PC-3 (cell line): ENCODE measurements around the gene NPFF. TPM values are rescaled to one million over a fixed set of nuclear protein-coding genes. Genes with fewer than 3 reads are reported as not detected.

Experiments
- ATAC-seq: fragments of 200-7000 bp; cut with Tn5 transposase; 2 replicates; pipeline ENCODE4 v1.9.1; 2020; ENCODE audit warnings: mild to moderate bottlenecking, moderate library complexity
- BruUV-seq: library from RNA; stranded (reverse); fragments of 400-500 nt; replicated peaks from 2 replicates; lab custom pipeline; 2021; lab: Mats Ljungman, UMichigan
- CTCF ChIA-PET: fragments of 300-600 bp; sonication (Branson Sonifier 250); formaldehyde crosslinking; loops from one replicate; lab custom pipeline; 2022; ENCODE audit warnings: antibody characterized with exemption; lab: Charles Lee
- POLR2A ChIA-PET: fragments of 300-600 bp; sonication (Branson Sonifier 250); formaldehyde crosslinking; loops from one replicate; lab custom pipeline; 2022; ENCODE audit warnings: antibody characterized with exemption; ENCODE audit not compliant: unreplicated experiment; lab: Charles Lee
- DNase-seq: peaks from one replicate; pipeline ENCODE4 v3.0.0-alpha.2; 2015
- H2AFZ ChIP-seq: fragments of 300-600 bp; sonication (generic); 2 replicates; pipeline ENCODE4 v1.6.0; 2016; ENCODE audit warnings: antibody characterized with exemption, low read length
- H3F3A ChIP-seq: fragments of 300-600 bp; sonication (generic); one replicate; pipeline ENCODE4 v1.6.0; 2017; ENCODE audit warnings: antibody characterized with exemption, low read length, control low read depth, mild to moderate bottlenecking; ENCODE audit not compliant: unreplicated experiment
- H3K27ac ChIP-seq: fragments of 300-600 bp; sonication (generic); 2 replicates; pipeline ENCODE4 v1.5.1; 2016; ENCODE audit warnings: mild to moderate bottlenecking, low read length
- H3K27me3 ChIP-seq: fragments of 300-600 bp; sonication (generic); 2 replicates; pipeline ENCODE4 v1.6.1; 2016; ENCODE audit warnings: low read length, mixed read lengths
- H3K36me3 ChIP-seq: fragments of 300-600 bp; sonication (generic); 2 replicates; pipeline ENCODE4 v1.6.1; 2016; ENCODE audit warnings: low read depth, mixed run types, low read length, mixed read lengths
- H3K4me1 ChIP-seq: fragments of 300-600 bp; sonication (generic); 2 replicates; pipeline ENCODE4 v1.5.1; 2016; ENCODE audit warnings: low read length; ENCODE audit not compliant: insufficient read depth
- H3K4me2 ChIP-seq: fragments of 300-600 bp; sonication (generic); 2 replicates; pipeline ENCODE4 v1.6.0; 2016; ENCODE audit warnings: low read length
- H3K4me3 ChIP-seq: fragments of 300-600 bp; sonication (generic); 2 replicates; pipeline ENCODE4 v1.5.1; 2016; ENCODE audit warnings: mild to moderate bottlenecking, low read length, mixed read lengths
- H3K79me2 ChIP-seq: fragments of 300-600 bp; sonication (generic); 2 replicates; pipeline ENCODE4 v1.6.1; 2017; ENCODE audit warnings: low read length, mixed read lengths
- H3K9ac ChIP-seq: fragments of 300-600 bp; sonication (generic); 2 replicates; pipeline ENCODE4 v1.6.0; 2016; ENCODE audit warnings: mild to moderate bottlenecking, low read length
- H3K9me2 ChIP-seq: fragments of 300-600 bp; sonication (generic); replicated peaks from 2 replicates; pipeline ENCODE4 v1.6.1; 2016; ENCODE audit warnings: mixed run types, low read length, mixed read lengths
- H3K9me3 ChIP-seq: fragments of 300-600 bp; sonication (generic); 2 replicates; pipeline ENCODE4 v1.6.1; 2016; ENCODE audit warnings: low read length, mixed read lengths
- H4K20me1 ChIP-seq: fragments of 300-600 bp; sonication (generic); 2 replicates; pipeline ENCODE4 v1.6.1; 2016; ENCODE audit warnings: low read length, mixed read lengths
- EZH2 ChIP-seq: fragments of 300-600 bp; sonication (generic); IDR thresholded peaks from one replicate; pipeline ENCODE4 v1.6.1; 2017; ENCODE audit warnings: antibody characterized with exemption, mild to moderate bottlenecking, low read length; ENCODE audit not compliant: unreplicated experiment
- EZH2phosphoT487 ChIP-seq: fragments of 300-600 bp; sonication (generic); IDR thresholded peaks from 2 replicates; pipeline ENCODE4 v1.6.1; 2018; ENCODE audit warnings: mild to moderate bottlenecking, antibody characterized with exemption, low read length, borderline replicate concordance
- intact Hi-C: fragments of 100-400 bp; cut with micrococcal nuclease; formaldehyde crosslinking; loops from 2 replicates; pipeline ENCODE4 v1.9.0; 2023
- total RNA-seq: library from RNA; depleted of rRNA; stranded (reverse); fragments of >200 nt; gene quantifications from 2 replicates; pipeline ENCODE4 v1.2.3, GENCODE V29; 2014
- TF ChIP-seq, protein P1 (sequence below): fragments of 300-600 bp; sonication (generic); conservative IDR thresholded peaks from 2 replicates; pipeline ENCODE4 v1.5.1; 2017; ENCODE audit warnings: antibody characterized with exemption, low read depth, mild to moderate bottlenecking, low read length

The NPFF gene
- total RNA-seq, 1 experiment from 2014 or later = not detected

DNA sequence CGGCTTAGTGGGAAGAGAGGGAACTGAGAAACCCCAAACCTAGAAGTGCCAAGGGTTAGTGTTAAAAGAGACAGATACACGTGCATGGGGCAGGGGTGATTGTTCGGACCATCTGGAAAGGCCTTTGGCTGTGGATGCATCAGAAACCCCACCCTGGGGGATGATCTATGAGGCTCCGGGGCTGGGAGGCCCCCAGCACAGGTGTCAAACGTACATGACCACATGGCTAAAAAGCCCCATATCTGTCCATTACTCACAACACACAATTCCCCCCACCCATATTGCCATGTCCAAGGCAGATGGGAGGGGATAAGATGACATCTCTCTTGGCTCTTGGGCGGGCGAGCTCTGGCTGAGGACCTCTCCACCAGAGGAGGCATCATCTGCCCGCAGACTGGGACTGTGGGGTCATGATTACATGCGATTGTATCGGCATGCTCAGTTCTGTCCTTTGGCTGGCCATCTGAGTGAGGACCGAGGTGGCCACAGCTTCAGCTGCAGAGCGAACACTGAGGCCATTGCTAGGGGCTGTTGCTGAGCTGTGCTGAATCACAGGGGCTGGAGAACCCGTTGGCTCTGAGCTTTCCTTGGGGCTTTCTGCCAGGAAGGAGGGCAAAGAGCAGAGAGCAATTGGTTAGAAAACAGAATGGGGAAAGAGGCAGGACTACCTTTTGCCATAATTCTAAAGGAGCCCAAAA is 9.6 kb upstream of the NPFF start:
- no peaks in the 10 kb centered on the region for H3K4me1 ChIP-seq
- no peaks in the 10 kb centered on the region for H3K9me3 ChIP-seq
- H4K20me1 ChIP-seq = no peaks in the 10 kb centered on the region
- intact Hi-C loops = no loop called here
- no TSS peak for BruUV-seq
- no peak for ATAC-seq
- no peaks in the 10 kb centered on the region for H3K27me3 ChIP-seq
- H3K4me3 ChIP-seq = no peak overlapping the region
- ChIA-PET CTCF (no interaction called here), POLR2A (no interaction called here)
- H3K9ac ChIP-seq = no peak overlapping the region
- TF ChIP-seq, protein P1, sequence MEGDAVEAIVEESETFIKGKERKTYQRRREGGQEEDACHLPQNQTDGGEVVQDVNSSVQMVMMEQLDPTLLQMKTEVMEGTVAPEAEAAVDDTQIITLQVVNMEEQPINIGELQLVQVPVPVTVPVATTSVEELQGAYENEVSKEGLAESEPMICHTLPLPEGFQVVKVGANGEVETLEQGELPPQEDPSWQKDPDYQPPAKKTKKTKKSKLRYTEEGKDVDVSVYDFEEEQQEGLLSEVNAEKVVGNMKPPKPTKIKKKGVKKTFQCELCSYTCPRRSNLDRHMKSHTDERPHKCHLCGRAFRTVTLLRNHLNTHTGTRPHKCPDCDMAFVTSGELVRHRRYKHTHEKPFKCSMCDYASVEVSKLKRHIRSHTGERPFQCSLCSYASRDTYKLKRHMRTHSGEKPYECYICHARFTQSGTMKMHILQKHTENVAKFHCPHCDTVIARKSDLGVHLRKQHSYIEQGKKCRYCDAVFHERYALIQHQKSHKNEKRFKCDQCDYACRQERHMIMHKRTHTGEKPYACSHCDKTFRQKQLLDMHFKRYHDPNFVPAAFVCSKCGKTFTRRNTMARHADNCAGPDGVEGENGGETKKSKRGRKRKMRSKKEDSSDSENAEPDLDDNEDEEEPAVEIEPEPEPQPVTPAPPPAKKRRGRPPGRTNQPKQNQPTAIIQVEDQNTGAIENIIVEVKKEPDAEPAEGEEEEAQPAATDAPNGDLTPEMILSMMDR = no peak
- TF ChIP-seq EZH2 = no peak
- TF ChIP-seq EZH2phosphoT487 = no peak
- DNase-seq = no peak
- H3K9me2 ChIP-seq = no peaks in the 10 kb centered on the region
- no peak overlapping the region for H3K4me2 ChIP-seq
- H2AFZ ChIP-seq = no peak overlapping the region
- no peaks in the 10 kb centered on the region for H3F3A ChIP-seq
- peaks cover 22% of the 10 kb centered on the region for H3K36me3 ChIP-seq
- H3K79me2 ChIP-seq = no peaks in the 10 kb centered on the region
- H3K27ac ChIP-seq = no peak overlapping the region

DNA sequence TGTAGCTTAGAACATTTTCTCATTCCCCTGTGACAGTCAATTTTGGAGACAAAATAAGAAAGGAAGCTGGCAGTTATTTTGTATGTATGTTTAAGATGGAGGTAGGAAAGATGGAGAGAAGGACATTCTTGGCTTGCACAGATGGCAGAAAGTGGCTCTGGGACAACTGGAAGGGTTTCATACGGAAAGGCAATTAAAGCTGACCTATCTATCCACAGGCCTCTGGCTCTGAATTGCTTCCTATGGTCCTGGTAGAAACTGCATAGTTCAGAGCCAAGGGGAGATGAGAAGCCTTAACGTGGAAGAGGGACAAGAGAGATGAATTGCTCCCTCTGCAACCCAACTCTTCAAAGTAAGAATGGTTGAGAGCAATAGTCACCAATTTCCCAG is 8.0 kb upstream of the NPFF start:
- H3K27ac ChIP-seq = no peak overlapping the region
- no peaks in the 10 kb centered on the region for H3K9me2 ChIP-seq
- H3K4me2 ChIP-seq = no peak overlapping the region
- intact Hi-C loops = no loop called here
- ATAC-seq (no peak), DNase-seq (no peak)
- no TSS peak for BruUV-seq
- ChIA-PET POLR2A (no interaction called here), CTCF (no interaction called here)
- no peak overlapping the region for H2AFZ ChIP-seq
- no peaks in the 10 kb centered on the region for H4K20me1 ChIP-seq
- H3K4me1 ChIP-seq = no peaks in the 10 kb centered on the region
- H3K79me2 ChIP-seq = no peaks in the 10 kb centered on the region
- no peak overlapping the region for H3K9ac ChIP-seq
- H3K9me3 ChIP-seq = no peaks in the 10 kb centered on the region
- no peak overlapping the region for H3K4me3 ChIP-seq
- H3K27me3 ChIP-seq = no peaks in the 10 kb centered on the region
- peaks cover 19% of the 10 kb centered on the region for H3K36me3 ChIP-seq
- no peak for TF ChIP-seq EZH2
- TF ChIP-seq EZH2phosphoT487 = no peak
- TF ChIP-seq, protein P1 = no peak
- H3F3A ChIP-seq = no peaks in the 10 kb centered on the region

DNA sequence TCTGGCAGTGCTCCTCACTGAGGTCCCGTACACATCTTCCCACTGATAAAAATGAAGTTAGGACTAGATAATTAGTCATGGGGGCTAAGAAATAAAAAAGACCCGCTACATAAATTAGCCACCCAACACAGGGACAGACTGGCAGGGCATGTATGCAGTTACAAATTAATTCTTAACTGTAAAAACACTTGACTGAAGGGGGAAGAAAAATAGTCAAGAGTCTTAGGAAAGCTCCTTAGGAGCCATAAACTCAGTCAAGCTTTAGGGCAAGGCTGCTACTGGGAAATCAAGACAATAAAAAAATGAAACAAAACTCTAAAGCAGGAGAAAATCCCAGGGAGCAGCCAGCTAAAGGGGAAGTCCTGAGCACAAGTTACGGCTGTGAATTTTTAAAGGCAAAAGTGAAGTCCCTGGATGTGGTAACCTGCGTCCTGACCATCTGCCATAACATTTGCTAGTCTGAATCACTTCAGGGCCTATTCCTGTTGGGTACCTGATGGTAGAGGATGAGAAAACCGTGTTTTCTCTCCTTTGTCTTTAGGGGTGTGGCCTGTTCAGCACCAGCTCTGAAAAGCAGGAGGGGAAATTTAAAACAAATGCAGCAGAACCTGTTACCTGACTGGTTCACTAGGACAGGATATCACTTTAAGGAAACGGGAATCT is 7.5 kb upstream of the NPFF start:
- Histone ChIP-seq H3F3A (no peaks in the 10 kb centered on the region), H3K27me3 (no peaks in the 10 kb centered on the region), H3K4me2 (no peak overlapping the region), H3K4me1 (no peaks in the 10 kb centered on the region), H3K9ac (no peak overlapping the region), H4K20me1 (no peaks in the 10 kb centered on the region), H3K9me2 (no peaks in the 10 kb centered on the region), H3K79me2 (no peaks in the 10 kb centered on the region), H3K4me3 (no peak overlapping the region), H2AFZ (no peak overlapping the region), H3K36me3 (peaks cover 19% of the 10 kb centered on the region), H3K9me3 (no peaks in the 10 kb centered on the region), H3K27ac (no peak overlapping the region)
- ATAC-seq (no peak), DNase-seq (no peak)
- CTCF ChIA-PET = no interaction called here
- TF ChIP-seq EZH2 (no peak), EZH2phosphoT487 (no peak)
- TF ChIP-seq, protein P1 = no peak
- intact Hi-C loops = no loop called here
- POLR2A ChIA-PET = no interaction called here
- no TSS peak for BruUV-seq
